ENCODE results near the gene RASGEF1B.
"Not testable (repeated sequence)": the region's sequence is repeated elsewhere in the genome, so short reads cannot be mapped to it uniquely, and the experiment has no call there.

RASGEF1B gene

GRCh38 chr4:81495345-81495744 lies 23.6 kb upstream of the RASGEF1B start:
- no peak for DNase-seq

- DNase-seq = no peak
Observed at GRCh38 chr4:81494031-81494431, 22.3 kb upstream of the RASGEF1B start.

DNA sequence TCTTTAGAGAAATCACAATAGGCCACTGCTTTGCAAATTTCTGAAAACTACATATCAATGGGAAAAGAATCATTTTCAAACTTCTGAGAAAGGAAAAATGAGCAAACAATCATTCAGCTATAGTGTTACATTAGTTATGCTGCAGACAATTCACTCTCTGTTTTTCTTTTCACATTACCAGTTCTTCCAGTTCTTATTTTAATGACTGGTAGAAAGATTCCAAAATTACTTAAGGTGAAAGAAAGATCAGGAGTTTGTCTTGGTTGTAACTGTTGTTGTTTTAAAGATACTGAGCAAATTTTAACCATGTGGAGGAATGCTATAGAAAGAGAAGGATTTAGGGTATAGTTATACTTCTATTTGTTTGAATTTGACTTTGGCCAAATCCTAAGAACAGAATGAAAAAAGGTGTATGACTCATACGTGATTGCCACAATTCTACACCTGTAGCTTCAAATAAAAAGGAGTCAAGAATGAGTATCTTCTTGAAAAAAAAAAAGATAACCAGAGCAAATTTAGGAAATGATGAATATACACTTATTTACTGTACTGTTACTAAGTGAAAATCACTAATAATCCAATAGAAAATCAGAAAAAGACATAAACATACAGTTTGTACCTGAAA lies 21.0 kb upstream of the RASGEF1B start:
- DNase-seq = no peak

DNA sequence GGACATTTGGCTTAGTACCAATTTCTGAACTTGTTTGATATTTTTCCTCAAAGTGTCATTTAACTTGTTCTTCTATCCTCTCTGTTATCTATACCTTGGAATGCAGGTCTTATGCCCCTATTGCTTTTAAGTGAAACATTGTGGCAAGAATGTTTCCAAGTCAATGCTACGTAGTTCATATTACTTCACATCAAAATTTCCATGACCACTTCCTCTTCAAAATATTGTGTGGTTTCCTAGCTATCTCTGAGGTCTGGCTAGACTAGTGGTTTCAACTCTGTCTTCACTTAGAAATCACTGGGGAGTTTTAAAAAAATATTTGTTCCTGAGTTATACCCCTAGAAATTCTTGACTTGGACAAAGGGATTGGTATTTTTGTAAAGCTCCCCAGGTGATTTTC lies 20.2 kb upstream of the RASGEF1B start:
- DNase-seq = no peak

GRCh38 chr4:81490403-81491160 lies 18.9 kb upstream of the RASGEF1B start:
- no peak for DNase-seq

- no peak for DNase-seq
Observed at GRCh38 chr4:81486502-81486901, 14.8 kb upstream of the RASGEF1B start.

- no peak for DNase-seq
Observed at GRCh38 chr4:81485310-81485980, 13.7 kb upstream of the RASGEF1B start.

- no peak for DNase-seq
Observed at GRCh38 chr4:81482326-81482725, 10.6 kb upstream of the RASGEF1B start.

DNA sequence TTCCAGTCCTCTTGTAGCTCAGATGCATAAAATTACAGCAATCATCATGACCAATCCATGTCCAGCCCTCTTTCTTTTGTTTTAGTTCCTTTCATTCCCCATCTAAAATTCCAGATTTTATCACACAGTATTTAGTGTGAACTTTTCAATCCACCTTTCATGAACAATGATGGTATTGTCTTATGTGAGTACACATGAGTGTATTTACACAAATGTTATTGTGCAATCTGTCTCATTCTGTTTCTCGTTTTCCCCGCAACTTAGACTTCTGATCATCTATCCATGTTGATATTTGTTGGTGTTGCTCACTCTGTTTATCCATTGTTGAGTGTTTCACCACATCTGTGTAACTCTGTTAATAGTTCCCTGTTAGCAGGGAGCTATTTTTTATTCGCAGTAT lies 9.4 kb upstream of the RASGEF1B start:
- DNase-seq = no peak

- not testable (repeated sequence) for DNase-seq
Observed at GRCh38 chr4:81479573-81479972, 7.9 kb upstream of the RASGEF1B start.

GRCh38 chr4:81473331-81474265 lies 1.9 kb upstream of the RASGEF1B start:
- peak in 1 of 2 experiments; percentile 8 for DNase-seq

- peak in 1 of 2 experiments; percentile 39 for DNase-seq
Observed at GRCh38 chr4:81472281-81473182, 825 bp upstream of the RASGEF1B start.

- DNase-seq = no peak
Observed at GRCh38 chr4:81471298-81471587, 464 bp downstream of the RASGEF1B start.

DNA sequence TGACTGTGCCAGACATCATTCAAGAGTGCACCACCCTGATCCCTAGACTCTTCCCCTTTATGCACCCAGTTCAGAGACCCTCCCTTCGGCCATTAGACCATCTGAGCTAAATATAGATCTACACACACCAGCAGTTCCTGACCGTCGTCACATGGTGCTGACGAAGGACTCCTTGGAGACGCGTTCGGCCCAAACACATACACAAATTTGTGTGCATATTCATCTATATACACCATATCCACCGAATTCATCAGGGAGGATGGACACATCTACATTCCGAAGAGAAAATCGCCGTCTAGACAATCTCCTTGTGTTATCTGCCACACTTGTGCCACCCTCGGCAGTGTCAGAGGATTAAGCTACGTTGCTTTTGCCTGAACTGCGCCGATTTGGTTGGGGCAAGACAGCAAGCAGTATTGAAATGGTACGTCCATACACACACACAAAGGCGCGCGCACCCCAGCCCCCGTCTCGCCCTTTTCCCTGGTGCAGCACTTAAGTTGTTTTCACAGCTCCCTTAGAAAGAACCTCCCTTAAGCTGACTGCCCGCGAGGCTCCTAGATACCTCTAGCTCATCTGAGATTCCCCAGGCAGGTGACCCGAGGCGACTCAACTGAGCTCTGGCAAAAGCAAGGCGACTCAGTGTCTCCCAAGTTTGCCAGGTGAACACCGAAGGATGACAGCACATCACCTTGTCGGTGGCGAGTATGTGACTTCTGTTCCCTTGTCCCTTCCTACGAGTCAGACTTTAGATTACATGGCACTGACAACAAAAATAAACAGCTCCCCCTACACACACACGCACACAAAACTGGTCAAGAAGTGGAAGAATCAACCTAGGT lies 1.0 kb downstream of the RASGEF1B start:
- no peak for DNase-seq

GRCh38 chr4:81469781-81470455 lies 1.8 kb downstream of the RASGEF1B start:
- no peak for DNase-seq

DNA sequence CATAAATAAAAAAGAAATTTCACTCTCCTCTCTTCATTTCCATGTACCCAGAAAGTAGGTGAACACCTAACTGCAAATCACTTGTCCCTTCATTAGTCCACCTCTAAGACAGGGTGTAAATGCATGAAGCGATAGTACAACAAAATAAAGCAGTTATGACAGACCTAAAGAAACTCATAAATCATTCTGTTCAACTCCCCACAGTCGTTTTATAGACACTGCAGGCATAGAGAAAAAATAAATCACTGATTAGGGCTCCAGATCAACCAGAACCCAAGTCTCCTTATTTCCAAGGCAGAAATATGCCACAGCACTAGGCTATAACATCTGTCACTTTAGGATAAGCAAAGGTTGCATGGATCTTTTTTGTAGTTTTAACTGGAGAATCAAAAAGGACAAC lies 3.0 kb downstream of the RASGEF1B start:
- DNase-seq = no peak

DNA sequence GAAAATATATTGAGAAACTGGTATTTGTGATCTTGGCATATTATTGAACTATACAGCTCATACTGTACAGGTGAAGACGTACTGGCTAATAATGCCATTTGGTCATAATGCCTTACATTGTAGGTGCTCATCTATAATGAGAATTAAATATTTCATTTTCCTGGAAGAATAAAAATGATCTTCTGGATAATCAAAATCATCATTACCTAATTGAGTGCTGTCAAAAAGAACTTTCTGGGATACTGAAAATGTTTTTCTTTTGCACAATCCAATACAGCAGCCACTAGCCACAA lies 4.1 kb downstream of the RASGEF1B start:
- no peak for DNase-seq

DNA sequence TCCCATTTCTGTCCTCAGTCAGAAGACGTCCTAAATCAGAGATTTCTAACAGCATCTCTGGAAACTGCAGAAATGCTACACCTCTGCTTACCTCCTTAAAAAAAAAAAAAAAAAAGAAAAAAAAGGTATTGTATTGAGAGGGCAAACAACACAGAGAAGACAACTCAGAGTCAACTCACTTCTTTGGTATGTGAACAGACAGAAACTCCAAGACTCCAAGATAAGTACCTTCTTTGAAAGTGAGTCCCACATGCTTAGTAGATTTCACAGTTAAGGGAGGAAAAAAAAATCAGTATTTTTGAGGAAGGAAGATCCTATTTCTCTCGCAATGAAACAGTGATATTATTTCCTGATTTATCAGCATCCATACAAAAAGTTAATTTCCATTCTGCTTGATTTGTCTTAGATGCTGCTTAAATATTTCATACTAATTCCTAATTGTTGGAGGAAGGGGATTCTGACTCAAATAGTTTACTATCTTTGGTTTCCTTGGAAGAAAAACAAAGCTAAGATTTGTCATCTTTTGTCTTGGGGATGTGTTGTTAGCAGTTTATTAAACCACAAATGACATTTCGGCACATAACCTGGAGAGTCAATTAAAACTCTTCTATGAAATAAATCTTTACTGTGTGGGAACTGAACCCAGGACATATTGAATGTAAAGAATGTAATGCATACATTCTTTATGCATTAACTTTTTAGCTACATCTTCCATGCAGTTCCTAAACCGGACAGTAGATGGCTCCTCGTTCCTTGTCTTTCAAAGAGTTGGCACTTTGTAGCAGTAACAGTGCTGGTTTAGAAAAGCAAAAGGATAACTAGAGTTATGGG lies 4.7 kb downstream of the RASGEF1B start:
- peak; percentile 46 to 60 for DNase-seq

GRCh38 chr4:81465406-81466340 lies 6.0 kb downstream of the RASGEF1B start:
- DNase-seq = peak; percentile 42 to 64
